RPMI7951 (cell line): ENCODE measurements around the gene ZNF614. TPM values are rescaled to one million over a fixed set of nuclear protein-coding genes. Genes with fewer than 3 reads are reported as not detected.
"Not testable (repeated sequence)": the region's sequence is repeated elsewhere in the genome, so short reads cannot be mapped to it uniquely, and the experiment has no call there.

Source experiments
- DNase-seq: peaks from one replicate; pipeline ENCODE4 v3.0.0-alpha.2; 2012; ENCODE audit warnings: low read depth
- total RNA-seq: library from RNA; depleted of rRNA; stranded (reverse); fragments of >200 nt; shearing (Covaris generic); gene quantifications from 2 replicates; pipeline ENCODE4 v1.2.3, GENCODE V29; 2014; rRNA removed

The ZNF614 gene
- total RNA-seq, 1 experiment from 2014 or later, result 15.4 TPM

- DNase-seq, result peak; percentile 96
These were observed 41.6 kb downstream of the ZNF614 start, which contains the start of gene ZNF350 for GRCh38 chr19:51986309-51987291. Gene ZNF350 (minus strand): TSS chr19:51986840. CDS start chr19:51974360, 12,480 bp downstream.

GRCh38 chr19:51983361-51983760 lies 44.8 kb downstream of the ZNF614 start:
- no peak for DNase-seq

GRCh38 chr19:51980926-51981325 lies 47.3 kb downstream of the ZNF614 start:
- DNase-seq, result peak; percentile 29

GRCh38 chr19:51980116-51980736 lies 48.0 kb downstream of the ZNF614 start:
- DNase-seq, result no peak

- peak; percentile 27 for DNase-seq
These were observed 49.3 kb downstream of the ZNF614 start for GRCh38 chr19:51978882-51979281.

GRCh38 chr19:51977346-51977745 lies 50.8 kb downstream of the ZNF614 start:
- DNase-seq, result no peak

GRCh38 chr19:51976852-51977251 lies 51.3 kb downstream of the ZNF614 start:
- DNase-seq, result no peak

GRCh38 chr19:51975787-51976186 lies 52.4 kb downstream of the ZNF614 start:
- DNase-seq, result not testable (repeated sequence)

- DNase-seq, result peak; percentile 42
These were observed 56.6 kb downstream of the ZNF614 start for GRCh38 chr19:51971624-51972023.

GRCh38 chr19:51970718-51971117 lies 57.5 kb downstream of the ZNF614 start:
- no peak for DNase-seq

- DNase-seq, result no peak
These were observed 62.6 kb downstream of the ZNF614 start for GRCh38 chr19:51965583-51965982.

Other genes starting within 250 kb of the ZNF614 start
- gene FPR3, start 233.2 kb downstream of the ZNF614 start, total RNA-seq, result 0.60 and 0.98 TPM in 2 replicates
- gene ZNF577, start 140.4 kb downstream of the ZNF614 start, total RNA-seq, result 3.3 and 3.7 TPM in 2 replicates
- 7.8 and 10.1 TPM in 2 replicates for gene ZNF649, start 123.4 kb downstream of the ZNF614 start, total RNA-seq
- 3.7 and 4.6 TPM in 2 replicates for gene ZNF613, start 100.9 kb downstream of the ZNF614 start, total RNA-seq
- 7.7 and 8.8 TPM in 2 replicates for gene ZNF350, start 41.5 kb downstream of the ZNF614 start, total RNA-seq
- gene ZNF615, start 20.2 kb downstream of the ZNF614 start, total RNA-seq, result 10.9 and 16.6 TPM in 2 replicates
- 7.1 and 7.6 TPM in 2 replicates for gene ZNF432, start 20.5 kb upstream of the ZNF614 start, total RNA-seq
- gene ZNF841, start 67.4 kb upstream of the ZNF614 start, total RNA-seq, result 7.4 and 11.9 TPM in 2 replicates
- gene ZNF616, start 111.6 kb upstream of the ZNF614 start, total RNA-seq, result 7.8 and 8.0 TPM in 2 replicates
- 5.9 and 7.7 TPM in 2 replicates for gene ZNF836, start 143.2 kb upstream of the ZNF614 start, total RNA-seq
- 137 and 233 TPM in 2 replicates for gene PPP2R1A, start 161.7 kb upstream of the ZNF614 start, total RNA-seq
- 11.7 and 13.8 TPM in 2 replicates for gene ZNF766, start 241.2 kb upstream of the ZNF614 start, total RNA-seq